Tibial nerve (tissue), 4 donors: ENCODE measurements around the gene ATF7. TPM values are rescaled to one million over a fixed set of nuclear protein-coding genes. Genes with fewer than 3 reads are reported as not detected.

ENCODE experiments used
- DNase-seq, 2 donors: peaks; one replicate each; pipeline ENCODE4 v3.0.0-alpha.2; 2019; ENCODE audit warnings: low spot score in 2 of 2
- H3K27ac ChIP-seq, 4 donors: fragments of 200-600 bp; sonication (generic) in 3 of 4; one replicate each; pipeline ENCODE4 v1.5.1; 2017 to 2019; ENCODE audit warnings: mild to moderate bottlenecking in 1 of 4
- H3K27me3 ChIP-seq, 2 donors: fragments of 200-600 bp; sonication (generic) in 1 of 2; one replicate each; pipeline versions ENCODE4 v1.5.1 to v1.6.0; 2017 to 2019
- H3K36me3 ChIP-seq, 3 donors: fragments of 200-600 bp; sonication (generic); one replicate each; pipeline ENCODE4 v1.5.1; 2018 to 2019
- H3K4me1 ChIP-seq, 4 donors: fragments of 200-600 bp; sonication (generic) in 3 of 4; one replicate each; pipeline ENCODE4 v1.5.1; 2017 to 2019
- H3K4me3 ChIP-seq, 4 donors: fragments of 200-600 bp; sonication (generic) in 3 of 4; one replicate each; pipeline ENCODE4 v1.5.1; 2017 to 2019; ENCODE audit warnings: mild to moderate bottlenecking in 1 of 4, moderate library complexity in 1 of 4
- H3K9me3 ChIP-seq, 4 donors: fragments of 200-600 bp; sonication (generic) in 3 of 4; one replicate each; pipeline ENCODE4 v1.5.1; 2017 to 2019
- EP300 ChIP-seq, 2 donors: sonication (generic); formaldehyde crosslinking; IDR thresholded peaks; one replicate each; pipeline ENCODE4 v1.6.1; 2017; ENCODE audit warnings: antibody characterized with exemption in 2 of 2, mild to moderate bottlenecking in 1 of 2
- POLR2A ChIP-seq, 2 donors: fragments of 450-650 bp; IDR thresholded peaks; one replicate each; pipeline ENCODE4 v1.6.1; 2017; ENCODE audit warnings: antibody characterized with exemption in 2 of 2, mild to moderate bottlenecking in 2 of 2, moderate library complexity in 2 of 2
- WGBS, 2 donors: methylation state at CpG; one replicate each; pipeline ENCODE4 v1.1.5; 2018; 5-methylcytosine and 5-hydroxymethylcytosine counted together
- total RNA-seq, 4 donors: library from RNA; depleted of rRNA; stranded (reverse); fragments of >200 nt; gene quantifications; one replicate each; pipeline ENCODE4 v1.1.0, GENCODE V29; 2016
- TF ChIP-seq, protein P1 (sequence below), 5 experiments: fragments of 200-600 bp in 3 of 5; fragments of 450-650 bp in 2 of 5; sonication (generic) in 3 of 5; IDR thresholded peaks; one replicate each; pipeline ENCODE4 v1.5.1; 2016 to 2019; ENCODE audit warnings: antibody characterized with exemption in 5 of 5, mild to moderate bottlenecking in 3 of 5, moderate library complexity in 2 of 5

The ATF7 gene
- total RNA-seq, 4 donors from 2014 or later = 30.1 to 47.9 (median 34.4) TPM

- peaks cover 2 to 64% (median 24%) of the 10 kb centered on the region in 4 donors for H3K4me1 ChIP-seq
Measured at GRCh38 chr12:53502331-53502730, 123.9 kb downstream of the ATF7 start.

GRCh38 chr12:53501615-53502181 is 124.5 kb downstream of the ATF7 start:
- WGBS, 2 donors = 65 to 68% methylated on average over 8 to 10 of the region's 10 CpGs
- H3K27ac ChIP-seq = peak overlapping the region; percentile 94 to 100 (median 98)
- TF ChIP-seq EP300 (IDR thresholded peaks at IDR 0.05) = no peak
- TF ChIP-seq, protein P1, sequence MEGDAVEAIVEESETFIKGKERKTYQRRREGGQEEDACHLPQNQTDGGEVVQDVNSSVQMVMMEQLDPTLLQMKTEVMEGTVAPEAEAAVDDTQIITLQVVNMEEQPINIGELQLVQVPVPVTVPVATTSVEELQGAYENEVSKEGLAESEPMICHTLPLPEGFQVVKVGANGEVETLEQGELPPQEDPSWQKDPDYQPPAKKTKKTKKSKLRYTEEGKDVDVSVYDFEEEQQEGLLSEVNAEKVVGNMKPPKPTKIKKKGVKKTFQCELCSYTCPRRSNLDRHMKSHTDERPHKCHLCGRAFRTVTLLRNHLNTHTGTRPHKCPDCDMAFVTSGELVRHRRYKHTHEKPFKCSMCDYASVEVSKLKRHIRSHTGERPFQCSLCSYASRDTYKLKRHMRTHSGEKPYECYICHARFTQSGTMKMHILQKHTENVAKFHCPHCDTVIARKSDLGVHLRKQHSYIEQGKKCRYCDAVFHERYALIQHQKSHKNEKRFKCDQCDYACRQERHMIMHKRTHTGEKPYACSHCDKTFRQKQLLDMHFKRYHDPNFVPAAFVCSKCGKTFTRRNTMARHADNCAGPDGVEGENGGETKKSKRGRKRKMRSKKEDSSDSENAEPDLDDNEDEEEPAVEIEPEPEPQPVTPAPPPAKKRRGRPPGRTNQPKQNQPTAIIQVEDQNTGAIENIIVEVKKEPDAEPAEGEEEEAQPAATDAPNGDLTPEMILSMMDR (IDR thresholded peaks at IDR 0.05) = no peak
- TF ChIP-seq POLR2A (IDR thresholded peaks at IDR 0.05) = no peak
- H3K36me3 ChIP-seq = peaks cover 0 to 32% (median 3%) of the 10 kb centered on the region in 3 donors
- no peak for DNase-seq
- no peaks in the 10 kb centered on the region for H3K9me3 ChIP-seq
- H3K4me1 ChIP-seq = peaks cover 2 to 70% (median 26%) of the 10 kb centered on the region in 4 donors
- peak overlapping the region; percentile 49 to 83 (median 76) for H3K4me3 ChIP-seq
- H3K27me3 ChIP-seq = no peaks in the 10 kb centered on the region

More at GRCh38 chr12:53502331-53502730, 123.9 kb downstream of the ATF7 start:
- Histone ChIP-seq H3K27ac (peak overlapping the region; percentile 94 to 100 (median 98)), H3K36me3 (peaks cover 0 to 37% (median 3%) of the 10 kb centered on the region in 3 donors), H3K27me3 (no peaks in the 10 kb centered on the region), H3K9me3 (no peaks in the 10 kb centered on the region), H3K4me3 (peak overlapping the region in 3 of 4 donors; percentile 49 to 77 (median 76))
- no peak for DNase-seq
- WGBS, 2 donors = 50 to 53% methylated on average over 9 of the region's 9 CpGs
- TF ChIP-seq, protein P1 (IDR thresholded peaks at IDR 0.05) = no peak
- TF ChIP-seq POLR2A (IDR thresholded peaks at IDR 0.05) = no peak
- TF ChIP-seq EP300 (IDR thresholded peaks at IDR 0.05) = no peak

- peak; percentile 99 to 100 for DNase-seq
- TF ChIP-seq POLR2A (IDR thresholded peaks at IDR 0.05) (peak; percentile 3 to 54), EP300 (IDR thresholded peaks at IDR 0.05) (peak; percentile 36 to 88)
- TF ChIP-seq, protein P1 (IDR thresholded peaks at IDR 0.05) = peak in 2 of 5 experiments; percentile 16 to 52
- Histone ChIP-seq H3K27ac (peak within 1 kb of the TSS; percentile 94 to 100 (median 98)), H3K4me1 (peaks cover 2 to 71% (median 29%) of the 10 kb centered on the region in 4 donors), H3K36me3 (peaks cover 0 to 25% (median 3%) of the 10 kb centered on the region in 3 donors), H3K27me3 (no peaks in the 10 kb centered on the region), H3K9me3 (no peaks in the 10 kb centered on the region), H3K4me3 (peak within 1 kb of the TSS; percentile 76 to 83 (median 77))
- WGBS, 2 donors = 1% methylated on average over 29 to 47 of the region's 74 CpGs
Measured at GRCh38 chr12:53500776-53501614, 125.2 kb downstream of the ATF7 start, which contains the start of gene TARBP2. TSS of gene TARBP2 (plus strand) at chr12:53501283. CDS start at chr12:53501409, 126 bp downstream.

DNA sequence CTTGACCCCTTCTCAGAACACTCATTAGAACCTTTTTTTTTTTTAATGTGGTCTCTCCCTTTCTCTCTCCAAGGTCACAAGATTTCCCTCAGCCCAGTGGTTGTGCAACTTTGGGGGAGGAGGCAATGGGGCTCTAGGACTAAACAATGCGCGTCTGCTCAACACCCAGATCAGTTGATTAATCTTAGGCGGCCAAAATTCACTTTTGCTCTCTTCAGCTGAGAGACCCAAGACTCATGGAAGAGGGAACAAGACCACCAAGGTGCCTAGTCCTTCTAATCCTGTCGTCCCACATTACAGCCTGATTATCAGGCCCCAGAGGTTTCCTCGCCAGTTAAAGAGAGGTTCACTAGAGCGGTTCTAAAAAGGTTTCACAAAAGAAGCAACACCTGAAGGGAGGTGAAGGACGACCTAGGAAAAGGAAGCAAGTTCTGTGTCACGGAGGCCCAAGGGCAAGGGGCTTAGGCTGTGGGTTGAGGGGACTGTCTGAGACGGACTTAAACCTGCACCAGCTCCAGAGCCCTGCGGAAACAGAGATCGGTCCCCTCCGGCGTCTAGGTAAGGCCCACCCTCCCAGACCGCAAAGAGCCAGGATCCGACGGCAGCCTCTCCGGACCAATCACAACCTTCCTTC is 125.9 kb downstream of the ATF7 start:
- H3K4me3 ChIP-seq = peak overlapping the region; percentile 76 to 83 (median 77)
- peak overlapping the region; percentile 94 to 100 (median 98) for H3K27ac ChIP-seq
- no peaks in the 10 kb centered on the region for H3K9me3 ChIP-seq
- DNase-seq = peak; percentile 74 to 91
- TF ChIP-seq POLR2A (IDR thresholded peaks at IDR 0.05) (peak; percentile 95 to 97), EP300 (IDR thresholded peaks at IDR 0.05) (peak in 1 of 2 donors; percentile 96)
- TF ChIP-seq, protein P1 (IDR thresholded peaks at IDR 0.05) = no peak
- 1% methylated on average over 17 of the region's 17 CpGs for WGBS, 2 donors
- H3K4me1 ChIP-seq = peaks cover 2 to 70% (median 32%) of the 10 kb centered on the region in 4 donors
- peaks cover 0 to 18% (median 0%) of the 10 kb centered on the region in 3 donors for H3K36me3 ChIP-seq
- H3K27me3 ChIP-seq = no peaks in the 10 kb centered on the region
